ENCODE measurements around the gene FMNL2. TPM values are rescaled to one million over a fixed set of nuclear protein-coding genes. Genes with fewer than 3 reads are reported as not detected.
"Not testable (repeated sequence)": the region's sequence is repeated elsewhere in the genome, so short reads cannot be mapped to it uniquely, and the experiment has no call there.

Gene FMNL2
- total RNA-seq, 1 donor from 2014 or later, result 31.8 TPM

DNA sequence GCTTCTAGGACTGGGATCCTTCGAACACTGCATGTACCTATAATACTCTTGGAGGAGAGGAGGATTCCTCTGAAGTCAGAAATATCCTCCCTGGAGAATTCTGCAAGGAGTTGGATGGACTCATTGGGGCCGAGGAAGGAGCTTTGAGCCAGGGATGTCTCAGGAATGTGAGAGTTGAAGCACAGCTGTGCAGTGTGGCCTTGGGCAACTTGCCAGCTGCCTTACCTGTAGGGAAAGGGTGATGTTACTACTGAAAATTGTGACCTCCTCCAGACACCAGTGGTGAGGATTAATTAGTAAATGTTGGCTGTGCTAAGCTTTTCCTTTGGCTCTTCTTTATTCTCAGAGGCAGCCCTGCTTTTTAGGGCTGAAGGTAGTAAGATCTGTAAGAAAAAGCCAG lies 41.4 kb downstream of the FMNL2 start:
- DNase-seq (ENCODE audit: low spot score), result no peak

DNA sequence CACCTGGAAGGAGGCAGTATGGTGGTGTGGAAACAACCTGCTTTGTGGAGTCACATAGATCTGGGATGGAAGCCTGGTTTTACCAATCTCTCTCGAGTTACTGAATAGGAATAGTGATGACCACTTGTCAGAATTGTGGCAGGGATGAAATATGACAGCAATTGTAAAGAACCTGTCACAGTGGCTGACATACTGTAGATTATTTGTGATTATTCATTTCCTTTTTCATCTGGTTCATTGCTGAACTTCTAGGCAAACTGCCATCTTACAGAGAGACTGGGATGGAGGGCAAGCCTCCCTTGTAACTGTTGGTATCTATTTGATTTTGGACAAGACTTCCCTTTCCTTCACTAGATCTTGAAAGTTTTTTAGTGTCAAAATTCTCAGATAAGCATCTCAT lies 42.0 kb downstream of the FMNL2 start:
- no peak for DNase-seq (ENCODE audit: low spot score)

GRCh38 chr2:152379089-152379488 lies 44.1 kb downstream of the FMNL2 start:
- DNase-seq (ENCODE audit: low spot score), result no peak

DNA sequence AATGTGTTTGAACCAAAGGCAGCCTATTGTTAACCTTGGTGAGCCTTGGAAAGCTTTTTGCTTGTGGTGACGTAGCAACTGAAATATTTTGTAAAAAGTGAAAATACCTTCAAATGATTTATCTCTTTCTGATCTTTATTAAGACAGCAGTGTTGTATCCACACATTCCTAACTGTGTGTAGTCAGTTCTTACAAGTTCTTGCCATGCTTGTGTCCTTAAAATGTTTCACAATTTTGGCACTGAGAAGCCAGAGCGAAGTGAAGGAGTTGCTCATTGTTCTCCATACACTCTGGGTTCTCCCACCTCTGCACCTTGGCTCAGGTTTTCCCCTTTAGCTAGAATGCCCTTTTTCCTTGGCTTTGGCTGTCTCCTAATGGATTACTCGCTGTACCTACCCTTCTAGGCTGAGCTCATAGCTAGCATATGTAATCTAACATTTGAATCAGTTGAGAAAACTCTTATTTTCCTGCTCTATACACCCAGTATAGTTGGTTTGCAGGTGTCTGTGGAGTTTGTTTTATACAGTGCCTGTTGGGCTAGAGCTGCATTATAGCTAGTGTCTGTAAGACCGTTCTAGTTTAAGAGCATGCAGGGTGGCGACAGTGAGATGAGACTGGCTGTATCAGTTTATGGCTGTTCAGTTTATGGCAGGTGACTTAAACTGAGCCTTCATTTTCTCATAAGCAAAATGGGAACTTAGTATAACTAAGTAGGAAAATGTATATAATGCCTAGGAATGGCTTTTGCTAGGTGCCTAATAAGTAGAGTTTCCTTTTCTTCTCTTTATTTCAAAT lies 45.5 kb downstream of the FMNL2 start:
- DNase-seq (ENCODE audit: low spot score), result no peak

GRCh38 chr2:152383702-152384101 lies 48.7 kb downstream of the FMNL2 start:
- DNase-seq (ENCODE audit: low spot score), result no peak

DNA sequence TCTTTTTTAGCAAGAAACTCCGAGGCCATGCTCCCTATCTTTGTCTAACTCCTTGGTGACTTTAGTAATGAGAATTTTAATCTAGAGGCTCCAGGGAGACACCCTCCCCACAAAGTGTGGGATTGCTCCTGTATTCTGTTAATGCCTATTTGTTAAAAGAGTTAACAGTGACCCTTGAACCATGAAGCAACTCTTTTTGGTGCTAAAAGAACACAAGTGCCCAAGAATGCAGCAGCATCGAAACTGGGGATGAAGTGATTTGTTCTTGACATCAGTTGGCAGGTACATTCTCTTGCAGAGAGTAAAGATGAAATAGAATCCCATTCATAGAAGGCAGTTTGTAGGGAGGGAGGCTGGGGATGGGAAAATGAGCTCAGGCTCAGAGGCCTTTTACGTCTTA lies 50.0 kb downstream of the FMNL2 start:
- no peak for DNase-seq (ENCODE audit: low spot score)

DNA sequence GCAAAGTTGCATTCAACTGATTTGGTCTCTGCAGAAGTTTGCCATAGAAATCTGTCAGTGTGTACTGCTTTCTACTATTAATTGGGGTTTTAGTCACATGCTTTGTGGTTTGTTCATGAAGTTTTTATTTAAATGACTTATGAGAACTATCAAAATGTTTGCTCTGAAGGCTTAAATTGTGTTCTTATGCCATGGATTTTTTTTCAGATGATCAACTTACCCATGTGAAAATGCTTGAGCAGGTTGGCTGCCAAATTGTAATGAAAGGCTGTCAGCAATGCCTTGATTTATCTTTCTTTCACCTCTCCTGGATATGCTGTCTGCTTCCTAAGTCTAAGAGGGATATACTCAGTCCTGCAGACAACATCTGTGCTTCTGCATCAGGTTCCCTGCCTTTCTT lies 50.7 kb downstream of the FMNL2 start:
- DNase-seq (ENCODE audit: low spot score), result no peak

DNA sequence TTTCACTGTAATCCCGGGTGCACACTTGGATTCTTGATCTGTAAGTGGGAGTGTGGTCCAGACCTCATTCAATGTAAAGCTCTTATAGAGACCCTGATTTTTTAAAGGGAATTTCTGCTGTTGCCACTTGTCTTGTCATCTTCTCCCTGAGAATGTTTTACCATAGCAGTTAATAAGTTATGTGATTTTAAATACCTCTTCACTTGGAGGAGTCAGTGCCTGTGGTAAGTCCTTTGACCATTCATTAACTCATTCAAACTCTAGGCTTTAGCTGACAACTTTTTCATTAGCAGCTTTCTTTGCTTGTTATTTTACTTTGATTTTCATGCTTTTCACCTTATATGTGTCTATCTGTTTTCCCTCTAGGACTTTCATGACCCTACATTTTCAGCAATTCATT lies 51.3 kb downstream of the FMNL2 start:
- no peak for DNase-seq (ENCODE audit: low spot score)

- no peak for DNase-seq (ENCODE audit: low spot score)
Measured at GRCh38 chr2:152387041-152387440, 52.1 kb downstream of the FMNL2 start.

GRCh38 chr2:152388269-152388668 lies 53.3 kb downstream of the FMNL2 start:
- DNase-seq (ENCODE audit: low spot score), result not testable (repeated sequence)

DNA sequence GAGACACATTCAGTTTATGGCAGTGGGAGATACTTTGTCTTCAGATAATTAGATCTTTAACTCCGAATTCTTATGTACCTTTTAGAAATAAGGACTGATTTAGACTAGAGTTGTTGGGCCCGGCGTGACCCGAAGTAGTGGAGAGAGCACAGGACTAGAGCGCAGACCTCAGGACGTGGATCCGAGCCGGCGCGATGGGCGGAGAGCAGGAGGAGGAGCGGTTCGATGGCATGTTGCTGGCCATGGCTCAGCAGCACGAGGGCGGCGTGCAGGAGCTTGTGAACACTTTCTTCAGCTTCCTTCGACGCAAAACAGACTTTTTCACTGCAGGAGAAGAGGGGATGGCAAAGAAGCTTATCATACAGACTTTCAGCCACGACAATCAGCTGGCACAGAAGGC lies 54.5 kb downstream of the FMNL2 start:
- no peak for DNase-seq (ENCODE audit: low spot score)

DNA sequence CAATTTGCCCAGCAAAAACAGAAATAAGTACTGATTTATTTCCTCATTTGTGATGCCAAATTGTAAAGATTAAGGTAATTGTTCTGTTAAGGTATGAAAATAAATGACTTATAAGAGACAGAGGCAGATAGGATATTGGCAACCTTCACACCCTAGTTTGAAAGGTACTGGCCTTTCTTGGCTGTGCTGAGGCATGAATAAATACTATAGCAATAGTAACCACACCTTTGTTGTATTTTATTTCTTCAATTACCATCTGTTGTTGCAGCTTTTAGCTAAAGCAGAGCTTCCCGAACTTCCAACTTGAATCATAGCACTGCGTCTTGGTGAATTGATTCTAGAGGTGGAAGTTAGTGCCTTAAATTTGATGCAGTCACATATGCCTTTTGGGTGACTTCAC lies 55.9 kb downstream of the FMNL2 start:
- no peak for DNase-seq (ENCODE audit: low spot score)

GRCh38 chr2:152391318-152391717 lies 56.3 kb downstream of the FMNL2 start:
- no peak for DNase-seq (ENCODE audit: low spot score)

- no peak for DNase-seq (ENCODE audit: low spot score)
Measured at GRCh38 chr2:152393377-152393776, 58.4 kb downstream of the FMNL2 start.

DNA sequence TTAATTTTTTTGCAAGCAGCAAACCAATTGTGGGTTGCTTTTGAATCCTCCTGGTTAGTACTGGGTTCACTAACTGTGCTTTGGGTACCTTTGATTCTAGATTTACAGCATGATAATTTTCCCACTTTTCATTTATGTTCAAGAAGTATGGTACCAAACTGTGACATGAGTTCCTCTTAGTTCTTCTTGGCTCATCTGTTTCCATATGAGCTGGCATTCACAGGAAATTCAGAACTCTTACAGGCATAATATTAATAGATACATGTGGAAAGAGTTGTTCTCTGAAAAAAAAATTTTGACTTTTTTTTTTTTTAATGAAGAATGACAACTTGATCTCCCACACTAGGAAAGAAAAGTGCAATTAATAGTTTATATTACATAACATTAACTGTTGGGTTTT lies 59.4 kb downstream of the FMNL2 start:
- DNase-seq (ENCODE audit: low spot score), result no peak

DNA sequence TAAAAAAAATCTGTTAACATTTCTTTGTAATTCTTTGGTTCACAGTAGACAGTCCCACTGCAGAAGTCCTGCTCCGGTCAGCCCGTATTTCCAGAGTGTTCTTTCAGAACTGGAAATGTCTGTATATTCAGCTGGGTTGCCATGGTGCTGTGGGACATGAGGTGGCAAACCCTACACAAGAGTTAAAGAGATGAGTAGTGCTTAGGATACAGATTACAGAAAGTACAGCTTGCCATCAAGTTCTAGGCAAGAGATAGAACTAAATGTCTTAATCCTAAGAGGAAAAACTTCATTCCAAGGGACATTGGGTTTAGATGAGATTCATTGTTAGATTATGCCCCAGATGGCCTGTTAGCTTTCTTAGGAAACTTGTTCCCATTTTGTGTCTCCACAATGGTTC lies 60.1 kb downstream of the FMNL2 start:
- no peak for DNase-seq (ENCODE audit: low spot score)

- no peak for DNase-seq (ENCODE audit: low spot score)
Measured at GRCh38 chr2:152395572-152395971, 60.6 kb downstream of the FMNL2 start.

GRCh38 chr2:152396051-152396511 lies 61.1 kb downstream of the FMNL2 start:
- no peak for DNase-seq (ENCODE audit: low spot score)

DNA sequence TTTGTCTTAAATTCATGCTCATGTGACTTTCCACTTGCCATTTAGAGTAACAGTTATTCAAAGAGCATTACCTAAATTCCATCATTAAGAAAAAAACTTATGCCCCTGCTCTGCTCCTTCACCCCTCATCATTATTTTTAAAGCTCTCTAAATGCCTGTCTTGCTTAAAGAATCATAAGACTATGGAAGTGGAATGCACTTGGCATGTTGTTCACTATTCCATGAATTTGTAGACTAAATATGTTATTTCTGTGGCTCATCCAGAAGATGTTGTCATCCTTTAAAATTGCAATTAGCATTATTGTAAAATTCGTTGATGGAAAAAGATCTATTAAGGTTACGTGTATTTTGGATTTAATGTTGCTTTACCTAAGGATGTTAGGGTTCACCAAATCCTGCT lies 61.8 kb downstream of the FMNL2 start:
- no peak for DNase-seq (ENCODE audit: low spot score)

- DNase-seq (ENCODE audit: low spot score), result no peak
Measured at GRCh38 chr2:152399003-152399402, 64.0 kb downstream of the FMNL2 start.

DNA sequence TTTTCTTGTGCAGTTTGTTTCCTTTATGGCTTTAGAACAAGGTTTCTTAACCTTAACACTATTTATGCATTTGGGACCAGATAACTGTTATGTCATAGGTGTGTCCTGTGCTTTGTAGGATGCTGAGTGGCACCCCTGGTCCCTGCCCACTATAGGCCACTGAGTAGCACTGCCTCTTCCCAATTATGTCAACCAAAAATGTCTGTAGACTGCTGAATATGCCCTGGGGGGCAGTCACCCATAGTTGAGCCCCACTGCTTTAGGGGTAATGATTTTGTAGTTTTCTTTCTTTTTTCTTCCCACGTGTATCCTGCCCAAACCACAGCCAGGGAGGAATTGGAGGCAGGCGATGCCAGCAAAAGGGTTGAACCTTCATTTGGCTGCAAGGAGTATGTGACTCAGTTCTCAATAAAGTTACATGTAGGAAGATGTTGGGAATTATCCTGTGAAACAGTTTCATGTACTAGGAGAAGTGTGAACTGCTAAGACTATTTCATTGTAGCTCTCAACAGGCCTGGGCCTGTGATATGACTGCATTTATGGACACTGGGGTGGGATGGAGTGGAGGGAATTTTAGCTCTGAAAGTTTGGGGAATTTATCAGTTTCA lies 65.7 kb downstream of the FMNL2 start:
- no peak for DNase-seq (ENCODE audit: low spot score)

DNA sequence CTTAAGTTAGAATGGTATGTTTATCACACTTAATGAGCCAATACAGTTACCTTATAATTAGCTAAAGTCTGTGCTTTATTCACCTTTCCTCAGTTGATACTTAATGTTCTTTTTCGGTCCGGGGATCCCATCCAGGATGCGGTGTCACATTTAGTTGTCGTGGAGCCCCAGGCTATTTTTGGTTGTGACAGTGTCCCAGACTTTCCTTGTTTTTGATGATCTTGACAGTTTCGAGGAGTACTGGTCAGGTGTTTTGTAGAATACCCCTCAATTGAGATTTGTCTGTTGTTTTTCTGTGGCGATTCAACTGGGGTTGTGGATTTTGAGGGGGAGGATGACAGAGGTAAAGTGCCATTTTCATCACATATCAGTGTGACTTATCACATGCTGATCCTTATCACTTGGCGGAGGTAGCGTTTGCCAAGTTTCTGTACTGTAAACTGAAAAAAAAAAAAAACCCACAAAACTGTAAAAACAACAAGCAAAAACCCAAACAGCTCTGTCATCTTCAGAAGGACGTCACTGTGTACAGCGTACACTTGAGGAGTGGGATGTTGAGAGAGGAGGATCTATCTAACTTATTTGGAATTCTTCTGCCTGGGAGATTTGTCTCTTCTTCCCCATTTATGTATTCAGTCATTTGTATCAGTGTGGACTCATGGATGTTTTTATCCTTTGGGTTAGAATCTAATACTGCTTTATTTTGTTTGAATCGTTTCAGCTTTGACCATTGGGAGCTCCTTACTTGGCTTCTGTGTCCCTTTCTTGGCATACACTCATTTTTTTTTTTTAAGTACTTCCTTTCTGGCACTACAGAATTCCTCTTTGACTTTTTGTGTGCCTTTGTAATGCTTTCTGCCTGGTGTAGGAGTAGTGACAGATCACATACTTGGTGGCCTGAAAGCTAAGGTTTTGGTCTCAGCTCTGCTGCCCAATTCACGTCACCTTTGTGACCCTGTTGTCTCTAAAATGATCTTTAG lies 68.1 kb downstream of the FMNL2 start:
- DNase-seq (ENCODE audit: low spot score), result no peak
